GM19467 (cell line): ENCODE data around the gene AGER.
"Not testable (repeated sequence)": the region's sequence is repeated elsewhere in the genome, so short reads cannot be mapped to it uniquely, and the experiment has no call there.

Source experiments
- ATAC-seq: cut with Tn5 transposase; IDR thresholded peaks from one replicate; pipeline ENCODE4 v1.9.1; 2021; ENCODE audit warnings: mild to moderate bottlenecking, moderate library complexity; ENCODE audit not compliant: unreplicated experiment

The AGER gene

GRCh38 chr6:32200711-32201475, 16.8 kb upstream of the AGER start:
- no peak for ATAC-seq

- no peak for ATAC-seq
Measured at GRCh38 chr6:32198866-32199265, 14.8 kb upstream of the AGER start.

- ATAC-seq, result no peak
Measured at GRCh38 chr6:32198345-32198696, 14.3 kb upstream of the AGER start.

GRCh38 chr6:32196682-32197616, 12.9 kb upstream of the AGER start:
- ATAC-seq, result no peak

- peak; percentile 80 for ATAC-seq
Measured at GRCh38 chr6:32195902-32196681, 12.0 kb upstream of the AGER start.

GRCh38 chr6:32195652-32195901, 11.5 kb upstream of the AGER start:
- ATAC-seq, result peak; percentile 65

GRCh38 chr6:32194825-32195651, 11.0 kb upstream of the AGER start:
- no peak for ATAC-seq

- ATAC-seq, result no peak
Measured at GRCh38 chr6:32194388-32194787, 10.3 kb upstream of the AGER start.

- ATAC-seq, result not testable (repeated sequence)
Measured at GRCh38 chr6:32193096-32193495, 9.0 kb upstream of the AGER start.

- ATAC-seq, result no peak
Measured at GRCh38 chr6:32192608-32193039, 8.6 kb upstream of the AGER start, which contains the start of gene GPSM3. TSS of gene GPSM3 (minus strand) at chr6:32192643. CDS start at chr6:32192513, 130 bp downstream.

GRCh38 chr6:32191696-32192607, 7.9 kb upstream of the AGER start:
- no peak for ATAC-seq

GRCh38 chr6:32190911-32191677, 7.0 kb upstream of the AGER start:
- ATAC-seq, result no peak

GRCh38 chr6:32190054-32190851, 6.2 kb upstream of the AGER start, which contains the start of gene PBX2:
TSS of gene PBX2 (minus strand) at chr6:32190202. CDS start at chr6:32189915, 287 bp downstream.
- ATAC-seq, result peak; percentile 48

GRCh38 chr6:32189742-32190053, 5.6 kb upstream of the AGER start:
- ATAC-seq, result no peak

GRCh38 chr6:32189069-32189741, 5.2 kb upstream of the AGER start:
- ATAC-seq, result no peak

GRCh38 chr6:32188381-32189068, 4.5 kb upstream of the AGER start:
- no peak for ATAC-seq
